HEK293 (cell line): ENCODE measurements around the gene ACAP3.

Source experiments
- CTCF ChIA-PET: fragments of 350-600 bp; formaldehyde crosslinking; extraction: SDS; loops from one replicate; lab custom pipeline; 2021; ENCODE audit warnings: antibody characterized with exemption; lab: Yijun Ruan, JAX
- POLR2A ChIA-PET: fragments of 300-600 bp; formaldehyde crosslinking; extraction: SDS; loops from one replicate; lab custom pipeline; 2020; ENCODE audit warnings: antibody characterized with exemption, inconsistent platforms; lab: Yijun Ruan, JAX
- H3K27ac ChIP-seq: fragments of 200-500 bp; sonication (Bioruptor generic); 2 replicates; pipeline ENCODE4 v1.5.1; 2014; ENCODE audit warnings: low read depth, low read length, control low read depth, inconsistent platforms; ENCODE audit errors: extremely low read depth
- H3K36me3 ChIP-seq, 2 experiments: fragments of 200-500 bp in 1 of 2; sonication (Bioruptor generic) in 1 of 2; 1 replicate in 1 of 2; 2 replicates in 1 of 2; pipeline ENCODE4 v1.5.1; 2014 to 2017; ENCODE audit warnings: inconsistent platforms in 2 of 2, low read length in 2 of 2; ENCODE audit not compliant: control insufficient read depth in 2 of 2, insufficient read depth in 1 of 2
- H3K4me1 ChIP-seq: fragments of 200-500 bp; sonication (Bioruptor generic); 2 replicates; pipeline ENCODE4 v1.5.1; 2014; ENCODE audit warnings: mild to moderate bottlenecking, low read length, inconsistent platforms; ENCODE audit not compliant: control insufficient read depth, insufficient read depth
- H3K4me3 ChIP-seq: 2 replicates; pipeline ENCODE4 v1.5.1; 2011; ENCODE audit warnings: low read depth, mild to moderate bottlenecking, control low read depth, low read length, moderate library complexity
- H3K9me3 ChIP-seq: fragments of 200-500 bp; sonication (Bioruptor generic); 2 replicates; pipeline ENCODE4 v1.5.1; 2014; ENCODE audit warnings: low read depth, low read length, inconsistent platforms; ENCODE audit not compliant: control insufficient read depth, insufficient read depth
- BCL11B ChIP-seq: fragments of 450-650 bp; formaldehyde crosslinking; IDR thresholded peaks from 2 replicates; pipeline ENCODE4 v1.5.1; 2016; ENCODE audit warnings: low read depth, missing biosample characterization, missing genetic modification characterization
- EGR2 ChIP-seq: fragments of 450-650 bp; formaldehyde crosslinking; IDR thresholded peaks from 2 replicates; pipeline ENCODE4 v1.5.1; 2016; ENCODE audit warnings: low read depth, missing biosample characterization, missing genetic modification characterization
- GFI1B ChIP-seq: fragments of 450-650 bp; formaldehyde crosslinking; IDR thresholded peaks from 2 replicates; pipeline ENCODE4 v1.5.1; 2016; ENCODE audit warnings: missing biosample characterization, missing genetic modification characterization
- GLIS1 ChIP-seq: fragments of 450-650 bp; formaldehyde crosslinking; IDR thresholded peaks from 2 replicates; pipeline ENCODE4 v1.5.1; 2016; ENCODE audit warnings: missing biosample characterization, missing genetic modification characterization
- GLIS2 ChIP-seq: fragments of 450-650 bp; formaldehyde crosslinking; IDR thresholded peaks from 2 replicates; pipeline ENCODE4 v1.5.1; 2016; ENCODE audit warnings: missing biosample characterization, missing genetic modification characterization
- HOXC10 ChIP-seq: sonication (generic); formaldehyde crosslinking; IDR thresholded peaks from 2 replicates; pipeline ENCODE4 v1.8.1; 2023; ENCODE audit warnings: mild to moderate bottlenecking, missing genetic modification reagents
- HOXD13 ChIP-seq: sonication (generic); formaldehyde crosslinking; IDR thresholded peaks from 2 replicates; pipeline ENCODE4 v1.8.0; 2022; ENCODE audit warnings: missing genetic modification reagents, borderline replicate concordance
- MYNN ChIP-seq: fragments of 450-650 bp; formaldehyde crosslinking; IDR thresholded peaks from 2 replicates; pipeline ENCODE4 v1.5.1; 2016; ENCODE audit warnings: missing biosample characterization, missing genetic modification characterization, borderline replicate concordance
- OVOL3 ChIP-seq: fragments of 450-650 bp; formaldehyde crosslinking; IDR thresholded peaks from 2 replicates; pipeline ENCODE4 v1.5.1; 2016; ENCODE audit warnings: missing biosample characterization, missing genetic modification characterization
- TCF7L2 ChIP-seq: IDR thresholded peaks from 2 replicates; pipeline ENCODE4 v1.6.1; 2011; ENCODE audit warnings: low read depth, mild to moderate bottlenecking, inconsistent platforms, low read length, moderate library complexity, borderline replicate concordance
- ZIC2 ChIP-seq: fragments of 450-650 bp; formaldehyde crosslinking; IDR thresholded peaks from 2 replicates; pipeline ENCODE4 v1.5.1; 2016; ENCODE audit warnings: missing biosample characterization, missing genetic modification characterization
- ZNF121 ChIP-seq: fragments of 450-650 bp; formaldehyde crosslinking; IDR thresholded peaks from 2 replicates; pipeline ENCODE4 v1.5.1; 2016; ENCODE audit warnings: missing biosample characterization, missing genetic modification characterization
- ZNF146 ChIP-seq: fragments of 450-650 bp; formaldehyde crosslinking; IDR thresholded peaks from 2 replicates; pipeline ENCODE4 v1.5.1; 2016; ENCODE audit warnings: missing biosample characterization, missing genetic modification characterization
- ZNF221 ChIP-seq: fragments of 450-650 bp; formaldehyde crosslinking; IDR thresholded peaks from 2 replicates; pipeline ENCODE4 v1.5.1; 2017; ENCODE audit warnings: missing biosample characterization, missing genetic modification characterization, borderline replicate concordance
- ZNF366 ChIP-seq: fragments of 450-650 bp; formaldehyde crosslinking; conservative IDR thresholded peaks from 2 replicates; pipeline ENCODE4 v1.5.1; 2016; ENCODE audit warnings: missing biosample characterization, missing genetic modification characterization
- ZNF560 ChIP-seq: fragments of 450-650 bp; formaldehyde crosslinking; IDR thresholded peaks from 2 replicates; pipeline ENCODE4 v1.5.1; 2017; ENCODE audit warnings: missing biosample characterization, missing genetic modification characterization, borderline replicate concordance
- TF ChIP-seq, protein P1 (sequence below): fragments of 450-650 bp; formaldehyde crosslinking; IDR thresholded peaks from 2 replicates; pipeline ENCODE4 v1.5.1; 2017; ENCODE audit warnings: missing biosample characterization, missing genetic modification characterization
- TF ChIP-seq, protein P2 (sequence below): fragments of 450-650 bp; formaldehyde crosslinking; IDR thresholded peaks from 2 replicates; pipeline ENCODE4 v1.5.1; 2016; ENCODE audit warnings: missing biosample characterization, missing genetic modification characterization
- TF ChIP-seq, protein P3 (sequence below): fragments of 450-650 bp; formaldehyde crosslinking; IDR thresholded peaks from 2 replicates; pipeline ENCODE4 v1.5.1; 2016; ENCODE audit warnings: missing biosample characterization, missing genetic modification characterization, borderline replicate concordance
- TF ChIP-seq, protein P4 (sequence below): IDR thresholded peaks from 2 replicates; pipeline ENCODE4 v1.6.1; 2011; ENCODE audit warnings: mild to moderate bottlenecking, low read depth, low read length, borderline replicate concordance
- TF ChIP-seq, protein P5 (sequence below): fragments of 450-650 bp; formaldehyde crosslinking; IDR thresholded peaks from 2 replicates; pipeline ENCODE4 v1.5.1; 2017; ENCODE audit warnings: missing biosample characterization, missing genetic modification characterization

Gene ACAP3

DNA sequence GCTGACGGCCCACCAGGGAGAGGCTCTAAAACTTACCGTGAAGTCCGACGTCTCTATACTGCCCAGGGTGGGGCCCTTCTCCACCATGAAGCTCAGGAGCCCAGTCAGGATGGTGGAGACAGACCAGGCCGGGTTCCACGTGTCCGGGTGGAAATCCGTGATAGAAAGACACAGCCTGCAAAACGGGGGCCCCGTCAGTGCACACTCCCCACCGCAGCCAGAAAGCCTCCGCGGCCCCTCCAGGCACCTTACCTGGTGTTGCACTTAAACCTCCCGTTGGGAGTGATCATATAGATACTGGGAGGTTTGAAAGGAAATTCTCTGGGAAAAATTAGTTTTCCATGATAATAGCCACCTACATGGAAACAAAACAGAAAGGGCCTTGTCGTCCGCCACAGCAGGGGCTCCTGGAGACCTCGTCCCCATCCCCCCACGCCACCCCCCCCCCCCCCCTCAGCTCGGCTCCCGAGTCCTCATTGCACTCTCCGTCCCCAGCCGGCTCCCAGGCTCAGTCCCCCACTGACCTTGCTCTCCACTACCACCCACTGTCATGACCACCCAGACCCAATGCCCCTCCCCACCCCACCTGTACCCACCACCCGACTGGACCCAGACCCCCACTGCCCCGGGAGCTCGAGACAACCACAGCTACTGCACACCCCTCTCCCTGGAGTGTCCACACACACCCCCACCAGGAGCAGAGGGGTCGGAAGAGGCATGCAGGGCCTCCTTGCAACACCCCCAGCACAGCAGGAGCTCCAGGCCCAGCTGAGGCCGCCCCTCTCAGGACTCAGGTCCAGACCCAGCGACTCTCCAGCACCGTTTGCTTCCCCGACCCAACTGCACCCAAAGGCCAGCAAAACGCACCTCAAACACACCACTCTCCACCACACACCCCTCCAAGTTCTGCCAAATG, 50.5 kb downstream of the ACAP3 start:
- TF ChIP-seq BCL11B (tag by site-specific recombination), result 0 out of 2 replicates have a peak, but pooled peaks have one; percentile 21
- TF ChIP-seq, protein P1, sequence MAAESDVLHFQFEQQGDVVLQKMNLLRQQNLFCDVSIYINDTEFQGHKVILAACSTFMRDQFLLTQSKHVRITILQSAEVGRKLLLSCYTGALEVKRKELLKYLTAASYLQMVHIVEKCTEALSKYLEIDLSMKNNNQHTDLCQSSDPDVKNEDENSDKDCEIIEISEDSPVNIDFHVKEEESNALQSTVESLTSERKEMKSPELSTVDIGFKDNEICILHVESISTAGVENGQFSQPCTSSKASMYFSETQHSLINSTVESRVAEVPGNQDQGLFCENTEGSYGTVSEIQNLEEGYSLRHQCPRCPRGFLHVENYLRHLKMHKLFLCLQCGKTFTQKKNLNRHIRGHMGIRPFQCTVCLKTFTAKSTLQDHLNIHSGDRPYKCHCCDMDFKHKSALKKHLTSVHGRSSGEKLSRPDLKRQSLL (tag by site-specific recombination), result 0 out of 2 replicates have a peak, but pooled peaks have one; percentile 24
- TF ChIP-seq ZIC2, result 0 out of 2 replicates have a peak, but pooled peaks have one; percentile 15
- no peak for TF ChIP-seq HOXD13
- TF ChIP-seq GLIS2 (tag by site-specific recombination), result peak; percentile 52; the same call in 1 of the 2 replicates
- TF ChIP-seq ZNF121 (tag by site-specific recombination), result no peak
- TF ChIP-seq ZNF221 (tag by site-specific recombination), result no peak
- TF ChIP-seq GLIS1, result 0 out of 2 replicates have a peak, but pooled peaks have one; percentile 8
- H3K4me1 ChIP-seq, result no peaks in the 10 kb centered on the region
- peaks cover 6 to 93% of the 10 kb centered on the region in 2 experiments; a peak in 2 of 3 replicates for H3K36me3 ChIP-seq
- POLR2A ChIA-PET, result interaction anchor here (0.6 to 1.0 kb wide), 3 partner anchors 21 to 365 kb away, joined by 3 to 10 read pairs (median 3); no protein-coding TSS in a partner anchor
- no peak overlapping the region for H3K27ac ChIP-seq
- no peak overlapping the region for H3K4me3 ChIP-seq
- no peaks in the 10 kb centered on the region for H3K9me3 ChIP-seq
- CTCF ChIA-PET, result interaction anchor here (0.6 to 0.7 kb wide), 2 partner anchors 10 to 34 kb away, joined by 3 read pairs; no protein-coding TSS in a partner anchor

DNA sequence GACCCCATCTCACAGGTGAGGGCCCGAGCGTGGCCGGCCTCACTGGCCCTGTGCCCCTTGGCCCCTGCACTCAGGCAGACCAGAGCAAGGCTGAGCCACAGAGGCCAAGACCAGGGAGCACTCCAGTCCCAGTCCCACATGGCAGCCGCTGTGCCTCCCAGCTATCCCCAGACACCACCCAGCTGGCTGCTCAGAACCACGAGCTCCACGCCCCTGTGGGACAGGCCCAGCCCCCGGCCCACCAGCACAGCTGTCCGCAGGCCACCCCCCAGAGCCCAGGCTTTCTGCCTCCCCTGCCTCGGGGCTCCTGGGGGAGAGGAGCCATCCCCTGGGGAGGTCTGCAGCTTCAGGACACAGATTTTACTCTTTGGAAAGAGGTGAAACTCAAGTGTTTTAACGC, 52.1 kb downstream of the ACAP3 start:
- TF ChIP-seq GLIS1, result peak; percentile 89
- TF ChIP-seq ZNF560 (tag by site-specific recombination), result no peak
- ChIA-PET POLR2A (no interaction called here), CTCF (no interaction called here)
- peaks cover 6 to 79% of the 10 kb centered on the region in 2 experiments; a peak in 2 of 3 replicates for H3K36me3 ChIP-seq
- H3K4me1 ChIP-seq, result no peaks in the 10 kb centered on the region; the same call in 1 of the 2 replicates
- H3K4me3 ChIP-seq, result no peak overlapping the region
- H3K27ac ChIP-seq, result 0 out of 2 replicates have a peak overlapping the region, but pooled peaks have one; percentile 14
- no peaks in the 10 kb centered on the region for H3K9me3 ChIP-seq

DNA sequence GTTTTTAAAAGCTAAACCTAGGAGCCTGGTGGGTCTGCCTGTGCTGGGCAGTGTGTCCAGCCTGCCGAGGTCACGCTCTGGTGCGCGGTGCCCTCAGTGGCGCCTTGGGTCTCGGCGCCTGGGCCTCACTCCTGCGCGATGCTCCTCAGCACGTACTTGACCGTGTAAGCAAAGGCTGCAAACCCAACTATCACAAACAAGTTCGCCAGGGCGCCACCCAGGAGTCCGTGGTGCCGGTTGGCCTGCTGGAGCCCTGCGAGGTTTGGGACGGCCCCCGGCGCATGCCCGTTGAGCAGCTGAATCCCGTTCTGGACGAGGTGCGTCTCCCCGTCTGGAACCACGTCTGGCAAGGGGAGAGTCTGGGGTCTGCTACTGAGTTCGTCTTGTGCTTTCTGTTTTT, 52.7 kb downstream of the ACAP3 start:
- Histone ChIP-seq H3K36me3 (peaks cover 6 to 74% of the 10 kb centered on the region in 2 experiments; a peak in 2 of 3 replicates), H3K4me1 (no peaks in the 10 kb centered on the region; the same call in 1 of the 2 replicates), H3K9me3 (no peaks in the 10 kb centered on the region), H3K27ac (0 out of 2 replicates have a peak overlapping the region, but pooled peaks have one; percentile 14), H3K4me3 (no peak overlapping the region)
- POLR2A ChIA-PET, result no interaction called here
- CTCF ChIA-PET, result no interaction called here
- TF ChIP-seq HOXC10 (CRISPR knock-in tag), result no peak
- TF ChIP-seq, protein P2, sequence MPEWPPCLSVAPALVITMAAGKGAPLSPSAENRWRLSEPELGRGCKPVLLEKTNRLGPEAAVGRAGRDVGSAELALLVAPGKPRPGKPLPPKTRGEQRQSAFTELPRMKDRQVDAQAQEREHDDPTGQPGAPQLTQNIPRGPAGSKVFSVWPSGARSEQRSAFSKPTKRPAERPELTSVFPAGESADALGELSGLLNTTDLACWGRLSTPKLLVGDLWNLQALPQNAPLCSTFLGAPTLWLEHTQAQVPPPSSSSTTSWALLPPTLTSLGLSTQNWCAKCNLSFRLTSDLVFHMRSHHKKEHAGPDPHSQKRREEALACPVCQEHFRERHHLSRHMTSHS (tag by site-specific recombination), result no peak
- TF ChIP-seq OVOL3 (tag by site-specific recombination), result no peak
- TF ChIP-seq ZNF366 (tag by site-specific recombination), result no peak
- no peak for TF ChIP-seq GFI1B (tag by site-specific recombination)
- no peak for TF ChIP-seq MYNN (tag by site-specific recombination)
- TF ChIP-seq, protein P3, sequence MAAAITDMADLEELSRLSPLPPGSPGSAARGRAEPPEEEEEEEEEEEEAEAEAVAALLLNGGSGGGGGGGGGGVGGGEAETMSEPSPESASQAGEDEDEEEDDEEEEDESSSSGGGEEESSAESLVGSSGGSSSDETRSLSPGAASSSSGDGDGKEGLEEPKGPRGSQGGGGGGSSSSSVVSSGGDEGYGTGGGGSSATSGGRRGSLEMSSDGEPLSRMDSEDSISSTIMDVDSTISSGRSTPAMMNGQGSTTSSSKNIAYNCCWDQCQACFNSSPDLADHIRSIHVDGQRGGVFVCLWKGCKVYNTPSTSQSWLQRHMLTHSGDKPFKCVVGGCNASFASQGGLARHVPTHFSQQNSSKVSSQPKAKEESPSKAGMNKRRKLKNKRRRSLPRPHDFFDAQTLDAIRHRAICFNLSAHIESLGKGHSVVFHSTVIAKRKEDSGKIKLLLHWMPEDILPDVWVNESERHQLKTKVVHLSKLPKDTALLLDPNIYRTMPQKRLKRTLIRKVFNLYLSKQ (tag by site-specific recombination), result no peak
- TF ChIP-seq, protein P4, sequence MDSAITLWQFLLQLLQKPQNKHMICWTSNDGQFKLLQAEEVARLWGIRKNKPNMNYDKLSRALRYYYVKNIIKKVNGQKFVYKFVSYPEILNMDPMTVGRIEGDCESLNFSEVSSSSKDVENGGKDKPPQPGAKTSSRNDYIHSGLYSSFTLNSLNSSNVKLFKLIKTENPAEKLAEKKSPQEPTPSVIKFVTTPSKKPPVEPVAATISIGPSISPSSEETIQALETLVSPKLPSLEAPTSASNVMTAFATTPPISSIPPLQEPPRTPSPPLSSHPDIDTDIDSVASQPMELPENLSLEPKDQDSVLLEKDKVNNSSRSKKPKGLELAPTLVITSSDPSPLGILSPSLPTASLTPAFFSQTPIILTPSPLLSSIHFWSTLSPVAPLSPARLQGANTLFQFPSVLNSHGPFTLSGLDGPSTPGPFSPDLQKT, result no peak
- TF ChIP-seq EGR2 (tag by site-specific recombination), result no peak
- TF ChIP-seq ZNF146 (tag by site-specific recombination), result no peak
- TF ChIP-seq TCF7L2, result no peak
- TF ChIP-seq, protein P5, sequence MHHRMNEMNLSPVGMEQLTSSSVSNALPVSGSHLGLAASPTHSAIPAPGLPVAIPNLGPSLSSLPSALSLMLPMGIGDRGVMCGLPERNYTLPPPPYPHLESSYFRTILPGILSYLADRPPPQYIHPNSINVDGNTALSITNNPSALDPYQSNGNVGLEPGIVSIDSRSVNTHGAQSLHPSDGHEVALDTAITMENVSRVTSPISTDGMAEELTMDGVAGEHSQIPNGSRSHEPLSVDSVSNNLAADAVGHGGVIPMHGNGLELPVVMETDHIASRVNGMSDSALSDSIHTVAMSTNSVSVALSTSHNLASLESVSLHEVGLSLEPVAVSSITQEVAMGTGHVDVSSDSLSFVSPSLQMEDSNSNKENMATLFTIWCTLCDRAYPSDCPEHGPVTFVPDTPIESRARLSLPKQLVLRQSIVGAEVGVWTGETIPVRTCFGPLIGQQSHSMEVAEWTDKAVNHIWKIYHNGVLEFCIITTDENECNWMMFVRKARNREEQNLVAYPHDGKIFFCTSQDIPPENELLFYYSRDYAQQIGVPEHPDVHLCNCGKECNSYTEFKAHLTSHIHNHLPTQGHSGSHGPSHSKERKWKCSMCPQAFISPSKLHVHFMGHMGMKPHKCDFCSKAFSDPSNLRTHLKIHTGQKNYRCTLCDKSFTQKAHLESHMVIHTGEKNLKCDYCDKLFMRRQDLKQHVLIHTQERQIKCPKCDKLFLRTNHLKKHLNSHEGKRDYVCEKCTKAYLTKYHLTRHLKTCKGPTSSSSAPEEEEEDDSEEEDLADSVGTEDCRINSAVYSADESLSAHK (tag by site-specific recombination), result no peak
